NCI-H748 (cell line): ENCODE results near the gene RAB39B.
"Not testable (repeated sequence)": the region's sequence is repeated elsewhere in the genome, so short reads cannot be mapped to it uniquely, and the experiment has no call there.

ENCODE experiments used
- DNase-seq: peaks from one replicate; lab custom pipeline; 2025; ENCODE audit not compliant: unreplicated experiment; lab: John Stamatoyannopoulos, UW

The RAB39B gene, protein sequence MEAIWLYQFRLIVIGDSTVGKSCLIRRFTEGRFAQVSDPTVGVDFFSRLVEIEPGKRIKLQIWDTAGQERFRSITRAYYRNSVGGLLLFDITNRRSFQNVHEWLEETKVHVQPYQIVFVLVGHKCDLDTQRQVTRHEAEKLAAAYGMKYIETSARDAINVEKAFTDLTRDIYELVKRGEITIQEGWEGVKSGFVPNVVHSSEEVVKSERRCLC

GRCh38 chrX:155263854-155264628, at the start of gene RAB39B:
RAB39B (minus strand) TSS chrX:155264491; CDS start chrX:155264288, 203 bp downstream.
- peak; percentile 89 for DNase-seq

DNA sequence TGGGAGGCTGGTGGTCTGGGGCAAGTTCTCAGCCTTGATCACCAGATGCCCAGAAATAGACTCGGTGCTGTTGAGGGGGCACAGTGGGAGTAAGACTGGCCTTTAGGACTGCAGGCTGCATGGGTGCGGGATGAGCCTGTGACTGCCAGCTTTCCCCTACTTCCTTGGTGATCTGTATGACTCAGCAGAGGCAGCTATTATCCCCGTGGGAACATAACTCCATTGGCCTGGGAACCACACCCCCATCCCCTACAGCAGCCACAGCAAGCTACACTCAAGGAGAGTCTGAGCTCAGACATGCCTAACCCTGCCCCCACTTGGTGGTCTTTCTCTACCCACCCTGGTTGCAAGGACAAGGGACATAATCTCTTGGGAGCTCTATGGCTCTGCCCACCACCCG, 49.5 kb upstream of the RAB39B start:
- DNase-seq, result no peak

- DNase-seq, result no peak
Measured at GRCh38 chrX:155293771-155294170, 29.5 kb upstream of the RAB39B start.

- no peak for DNase-seq
Measured at GRCh38 chrX:155279873-155280272, 15.6 kb upstream of the RAB39B start.

GRCh38 chrX:155270969-155271368, 6.7 kb upstream of the RAB39B start:
- no peak for DNase-seq

- not testable (repeated sequence) for DNase-seq
Measured at GRCh38 chrX:155267995-155268394, 3.7 kb upstream of the RAB39B start.

DNA sequence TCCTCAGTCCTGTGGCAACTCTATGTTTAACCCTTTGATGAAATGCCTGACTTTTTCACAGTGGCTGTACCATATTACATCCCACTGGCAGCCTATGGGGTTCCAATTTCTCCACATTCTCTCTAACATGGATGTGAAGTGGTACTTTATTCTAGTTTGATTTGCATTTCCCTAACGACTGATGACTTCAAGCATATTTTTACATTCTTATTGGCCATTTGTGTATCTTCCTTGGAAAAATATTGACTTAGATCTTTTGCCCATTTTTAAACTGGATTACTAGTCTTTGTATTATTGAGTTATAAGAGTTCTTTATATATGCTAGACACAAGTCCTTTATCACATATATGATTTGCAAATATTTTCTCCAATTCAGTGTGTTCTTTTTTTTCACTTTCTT, 2.1 kb upstream of the RAB39B start:
- no peak for DNase-seq

DNA sequence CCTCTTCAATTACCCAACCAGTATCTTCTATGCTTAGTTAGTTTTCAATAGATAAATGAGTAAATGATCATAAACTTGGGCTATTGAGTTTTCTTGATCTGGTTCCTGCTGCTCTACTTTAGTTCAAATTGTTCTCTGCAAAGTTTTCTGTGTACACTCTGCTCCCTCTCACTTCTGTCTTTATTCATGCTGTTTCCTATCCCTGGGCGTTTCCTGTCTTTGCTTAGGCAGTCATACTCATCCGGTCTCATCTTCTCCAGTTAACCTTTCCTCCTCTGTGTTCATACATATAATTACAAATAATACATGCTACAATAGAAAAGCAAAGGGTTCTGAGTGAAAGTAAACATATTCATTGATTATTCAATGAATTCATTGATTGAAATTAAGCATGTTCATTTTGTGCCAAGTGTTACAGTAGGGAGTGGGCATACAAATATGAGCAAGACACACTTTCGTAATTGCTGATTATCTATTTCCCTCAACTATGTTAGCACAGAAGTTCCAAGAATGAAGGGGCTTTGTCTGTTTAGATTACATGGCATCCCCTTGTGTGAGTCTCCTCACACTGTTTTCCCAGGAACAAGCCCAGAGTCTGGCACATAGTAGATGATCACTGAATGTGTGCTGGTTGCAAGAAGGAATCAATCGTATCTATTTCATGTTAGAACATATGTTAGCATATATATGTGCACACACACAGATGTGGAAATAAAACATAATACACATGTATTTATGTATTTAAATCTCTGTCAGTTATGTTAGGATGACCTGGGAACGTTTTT, 1.1 kb downstream of the RAB39B start:
- peak; percentile 38 for DNase-seq

DNA sequence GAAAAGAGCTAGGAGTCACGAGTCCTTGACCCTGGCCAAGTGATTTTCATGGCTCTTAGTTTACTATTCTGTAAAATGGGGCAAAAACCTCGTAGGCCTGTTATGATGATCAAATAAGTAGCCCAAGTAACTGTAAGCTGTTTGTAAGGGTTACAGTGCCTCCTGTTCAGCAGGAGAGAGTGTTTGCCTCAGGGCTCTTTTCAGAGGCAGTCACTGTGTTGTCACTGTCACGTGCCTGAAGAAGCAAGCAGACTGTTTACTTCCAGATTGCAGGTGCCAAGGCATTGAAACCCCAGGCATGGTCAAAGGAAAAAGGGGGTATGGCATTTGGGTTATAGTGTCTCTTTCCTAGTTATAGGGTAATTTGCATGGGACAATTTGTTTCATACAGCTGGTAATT, 4.5 kb downstream of the RAB39B start:
- DNase-seq, result no peak

DNA sequence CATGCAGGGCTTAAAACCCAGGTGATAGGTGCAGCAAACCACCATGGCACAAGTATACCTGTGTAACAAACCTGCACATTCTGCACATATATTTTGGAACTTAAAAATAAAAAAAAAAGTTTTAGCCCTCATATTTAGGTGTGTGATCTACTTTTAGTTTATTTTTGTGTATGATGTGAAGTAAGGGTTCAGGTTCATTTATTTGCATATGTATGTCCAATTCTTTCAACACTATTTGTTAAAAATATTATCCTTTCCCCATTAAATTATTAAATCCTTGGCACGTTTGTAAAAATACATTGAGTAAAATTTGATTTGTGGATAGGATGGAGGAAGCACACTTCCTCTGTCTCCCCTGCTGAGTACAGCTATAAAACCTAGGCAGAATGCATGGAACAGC, 12.9 kb downstream of the RAB39B start:
- no peak for DNase-seq

- no peak for DNase-seq
Measured at GRCh38 chrX:155247497-155247896, 16.8 kb downstream of the RAB39B start.

DNA sequence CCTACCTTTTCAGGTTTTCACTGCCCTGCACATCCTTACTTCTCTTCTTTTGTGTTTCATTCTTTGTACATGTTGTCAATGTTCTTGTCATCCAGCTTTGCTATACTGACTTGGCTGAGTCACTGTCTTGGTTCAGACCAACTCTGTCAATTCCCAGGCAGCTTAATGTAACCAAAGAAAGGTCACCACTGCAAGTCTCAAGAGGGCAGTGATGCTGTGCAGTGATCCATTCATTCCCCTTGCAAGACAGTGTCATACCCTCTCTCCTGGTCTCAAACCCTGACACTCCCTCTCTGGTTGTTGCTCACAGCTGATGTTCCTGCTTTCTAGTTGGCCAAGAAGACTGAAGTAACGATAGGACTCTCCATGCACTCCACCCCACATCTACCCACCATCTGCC, 17.5 kb downstream of the RAB39B start:
- no peak for DNase-seq

- DNase-seq, result no peak
Measured at GRCh38 chrX:155242300-155242699, 22.0 kb downstream of the RAB39B start.

DNA sequence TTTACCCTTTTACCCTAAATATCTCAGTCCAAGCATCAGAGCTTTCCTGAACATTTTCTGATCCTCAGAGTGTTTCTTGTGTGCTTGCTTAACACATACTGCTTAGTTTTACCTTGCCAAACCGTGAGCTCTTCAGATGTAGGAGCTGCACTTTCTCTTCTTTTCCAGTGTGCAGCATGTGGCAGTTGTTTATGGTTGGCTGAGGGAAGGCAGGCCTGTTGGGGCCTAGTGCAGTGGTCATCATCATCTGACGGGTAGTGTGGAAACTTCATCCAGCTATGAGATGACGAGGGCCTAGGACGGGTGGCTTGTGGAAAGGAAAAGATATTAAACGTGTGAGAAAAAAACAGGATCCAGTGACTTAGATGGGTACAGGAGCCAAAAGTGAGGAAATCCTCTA, 26.6 kb downstream of the RAB39B start:
- no peak for DNase-seq

DNA sequence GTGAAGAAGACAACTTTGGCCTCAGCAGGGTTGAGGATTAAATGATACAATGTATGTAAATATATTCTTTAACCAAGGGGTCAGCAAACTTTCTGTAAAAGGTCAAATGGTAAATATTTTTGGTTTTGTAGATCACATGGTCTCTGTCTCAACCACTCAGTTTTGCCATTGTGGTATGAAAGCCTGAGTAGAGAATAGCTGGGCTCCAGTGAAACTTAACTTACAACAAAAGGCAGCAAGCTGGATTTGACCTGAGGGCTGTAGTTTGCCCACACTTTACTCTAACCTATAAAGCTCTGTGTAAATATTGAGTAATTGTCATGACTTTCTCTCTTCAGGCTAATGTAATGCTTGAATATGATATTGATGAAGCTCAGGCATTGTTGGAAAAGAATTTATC, 28.4 kb downstream of the RAB39B start:
- no peak for DNase-seq

- DNase-seq, result no peak
Measured at GRCh38 chrX:155231163-155231562, 33.1 kb downstream of the RAB39B start.

GRCh38 chrX:155225774-155226173, 38.5 kb downstream of the RAB39B start:
- DNase-seq, result no peak

- DNase-seq, result not testable (repeated sequence)
Measured at GRCh38 chrX:155223746-155224145, 40.5 kb downstream of the RAB39B start.

- DNase-seq, result no peak
Measured at GRCh38 chrX:155221351-155221750, 42.9 kb downstream of the RAB39B start.

DNA sequence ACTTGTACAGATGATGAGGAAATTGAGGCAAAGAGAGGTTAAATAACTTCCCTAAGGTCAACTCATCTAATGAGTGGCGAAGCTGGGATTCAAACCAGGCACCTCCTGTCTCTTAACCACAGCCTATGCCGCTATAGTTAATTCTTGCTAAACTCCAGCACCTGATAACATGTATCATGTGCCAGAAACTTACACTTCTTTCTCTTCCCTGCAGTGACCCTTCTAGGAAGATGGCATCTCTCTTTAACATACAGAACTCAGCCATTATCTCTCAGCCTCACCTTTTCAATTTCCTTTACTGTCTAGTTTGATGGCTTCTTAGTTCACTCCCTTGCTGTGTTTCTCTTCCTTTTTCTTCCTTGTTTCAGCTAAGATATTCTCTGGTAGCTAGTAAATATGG, 45.5 kb downstream of the RAB39B start:
- no peak for DNase-seq

GRCh38 chrX:155216940-155217440, 47.3 kb downstream of the RAB39B start:
- DNase-seq, result peak; percentile 54
